Gastrocnemius medialis (tissue), 4 donors: Measurements from ENCODE around the gene DHRS4.

ENCODE experiments used
- CTCF ChIP-seq, 5 experiments: fragments of 450-650 bp in 3 of 5; fragments of 200-600 bp in 2 of 5; sonication (generic) in 2 of 5; IDR thresholded peaks in 4 of 5; conservative IDR thresholded peaks in 1 of 5; 1 replicate in 4 of 5; 2 replicates in 1 of 5; pipeline ENCODE4 v1.5.1; 2016 to 2019; ENCODE audit warnings: antibody characterized with exemption in 5 of 5, mild to moderate bottlenecking in 3 of 5, moderate library complexity in 3 of 5
- POLR2A ChIP-seq, 2 donors: fragments of 450-650 bp; IDR thresholded peaks; one replicate each; pipeline ENCODE4 v1.6.1; 2017; ENCODE audit warnings: antibody characterized with exemption in 2 of 2, mild to moderate bottlenecking in 2 of 2, moderate library complexity in 2 of 2

DNA sequence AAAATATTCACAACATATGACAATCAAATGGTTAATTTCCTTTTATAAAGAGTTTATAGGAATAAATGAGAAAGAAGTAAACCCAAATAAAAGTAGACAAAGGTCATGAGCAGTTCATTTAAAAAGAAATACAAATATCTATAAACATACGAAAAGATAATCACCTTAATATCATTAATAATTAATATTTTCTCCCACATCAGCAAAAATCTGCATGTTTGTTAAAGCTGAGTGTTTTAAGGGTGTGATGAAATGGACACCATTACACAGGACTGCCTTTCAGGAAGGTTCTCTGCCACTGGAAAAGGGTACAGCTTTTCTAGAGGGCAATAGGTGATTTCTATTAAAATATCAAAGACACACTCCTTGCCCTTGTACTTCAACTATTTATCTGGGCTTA, 14.7 kb upstream of the DHRS4 start:
- TF ChIP-seq CTCF (IDR thresholded peaks at IDR 0.05 in 4 of 5, conservative IDR thresholded peaks at IDR 0.05 in 1 of 5) (no peak), POLR2A (IDR thresholded peaks at IDR 0.05) (no peak)
